ENCODE measurements around the gene PPP3CA.

Gene PPP3CA

DNA sequence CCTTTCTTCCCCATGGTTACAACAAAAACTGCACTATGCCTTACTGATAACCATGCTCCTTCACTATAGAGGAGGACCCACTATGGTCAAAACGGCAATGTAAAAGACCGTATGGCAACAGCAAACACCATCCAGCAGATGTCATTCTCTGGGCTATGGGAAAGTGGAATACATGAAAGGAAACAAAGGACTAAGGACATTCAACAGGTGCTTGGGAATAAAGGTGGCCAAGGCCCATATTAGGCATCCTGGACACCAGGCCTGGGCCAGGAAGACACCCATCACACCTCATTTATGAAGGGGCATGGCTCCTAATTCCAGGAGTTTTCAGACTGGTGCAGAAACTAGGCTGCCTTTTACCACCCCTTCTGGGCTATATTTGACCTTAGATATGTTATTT, 268.4 kb downstream of the PPP3CA start:
- no peak overlapping the region for H3K4me2 ChIP-seq (ENCODE audit: low read length)
- no peak overlapping the region for H4K8ac ChIP-seq (ENCODE audit: low read depth, low read length)
- no peak overlapping the region for H2BK5ac ChIP-seq (ENCODE audit: low read length)
- no peak overlapping the region for H2BK120ac ChIP-seq (ENCODE audit: low read depth, low read length)
- H4K5ac ChIP-seq (ENCODE audit: low read length): no peak overlapping the region
- H3K27ac ChIP-seq (ENCODE audit: low read depth, low read length): no peak overlapping the region
- no CpG with 5 or more reads among the region's 2 CpGs for WGBS (ENCODE audit: extremely low coverage, insufficient coverage, low lambda C conversion rate)
- H3K27me3 ChIP-seq (ENCODE audit: insufficient read depth, low read length, poor library complexity): no peaks in the 10 kb centered on the region
- H2AK5ac ChIP-seq (ENCODE audit: low read length): no peak overlapping the region
- H3K4me1 ChIP-seq (ENCODE audit: control insufficient read depth, low read depth, low read length): no peaks in the 10 kb centered on the region
- H3K36me3 ChIP-seq (ENCODE audit: control insufficient read depth, insufficient read depth, low read length): no peaks in the 10 kb centered on the region
- H3K79me2 ChIP-seq (ENCODE audit: control insufficient read depth, insufficient read depth, low read length): no peaks in the 10 kb centered on the region
- H3K4ac ChIP-seq (ENCODE audit: low read depth, low read length): no peak overlapping the region
- H3K79me1 ChIP-seq (ENCODE audit: low read length): no peaks in the 10 kb centered on the region
- DNase-seq: no peak
- H3K9ac ChIP-seq (ENCODE audit: low read length): no peak overlapping the region
- no peak overlapping the region for H2BK15ac ChIP-seq (replicated peaks; ENCODE audit: low read depth)
- H3K18ac ChIP-seq (ENCODE audit: low read length): no peak overlapping the region
- H3K56ac ChIP-seq (ENCODE audit: low read length): no peak overlapping the region
- no peak overlapping the region for H3K4me3 ChIP-seq (ENCODE audit: low read length)
- H3K23ac ChIP-seq (ENCODE audit: low read length): no peak overlapping the region

- H3K18ac ChIP-seq (ENCODE audit: low read length): no peak overlapping the region
- no peak for DNase-seq
- no peaks in the 10 kb centered on the region for H3K36me3 ChIP-seq (ENCODE audit: control insufficient read depth, insufficient read depth, low read length)
- H2AK5ac ChIP-seq (ENCODE audit: low read length): no peak overlapping the region
- H3K4me1 ChIP-seq (ENCODE audit: control insufficient read depth, low read depth, low read length): no peaks in the 10 kb centered on the region
- no peak overlapping the region for H3K4me2 ChIP-seq (ENCODE audit: low read length)
- no peaks in the 10 kb centered on the region for H3K79me1 ChIP-seq (ENCODE audit: low read length)
- H3K79me2 ChIP-seq (ENCODE audit: control insufficient read depth, insufficient read depth, low read length): no peaks in the 10 kb centered on the region
- H3K27ac ChIP-seq (ENCODE audit: low read depth, low read length): no peak overlapping the region
- no peak overlapping the region for H2BK5ac ChIP-seq (ENCODE audit: low read length)
- H2BK120ac ChIP-seq (ENCODE audit: low read depth, low read length): no peak overlapping the region
- H4K8ac ChIP-seq (ENCODE audit: low read depth, low read length): no peak overlapping the region
- no peaks in the 10 kb centered on the region for H3K27me3 ChIP-seq (ENCODE audit: insufficient read depth, low read length, poor library complexity)
- H3K9ac ChIP-seq (ENCODE audit: low read length): no peak overlapping the region
- no CpG with 5 or more reads among the region's 1 CpG for WGBS (ENCODE audit: extremely low coverage, insufficient coverage, low lambda C conversion rate)
- H3K56ac ChIP-seq (ENCODE audit: low read length): no peak overlapping the region
- no peak overlapping the region for H2BK15ac ChIP-seq (replicated peaks; ENCODE audit: low read depth)
- no peak overlapping the region for H3K4me3 ChIP-seq (ENCODE audit: low read length)
- H4K5ac ChIP-seq (ENCODE audit: low read length): no peak overlapping the region
- H3K23ac ChIP-seq (ENCODE audit: low read length): no peak overlapping the region
- H3K4ac ChIP-seq (ENCODE audit: low read depth, low read length): no peak overlapping the region
Observed at GRCh38 chr4:101076032-101076431, 271.3 kb downstream of the PPP3CA start.

- H3K4me1 ChIP-seq (ENCODE audit: control insufficient read depth, low read depth, low read length): no peaks in the 10 kb centered on the region
- no peak overlapping the region for H4K8ac ChIP-seq (ENCODE audit: low read depth, low read length)
- H2BK5ac ChIP-seq (ENCODE audit: low read length): no peak overlapping the region
- H3K18ac ChIP-seq (ENCODE audit: low read length): no peak overlapping the region
- H3K27me3 ChIP-seq (ENCODE audit: insufficient read depth, low read length, poor library complexity): no peaks in the 10 kb centered on the region
- H3K4me2 ChIP-seq (ENCODE audit: low read length): no peak overlapping the region
- DNase-seq: no peak
- no peak overlapping the region for H3K9ac ChIP-seq (ENCODE audit: low read length)
- H3K4ac ChIP-seq (ENCODE audit: low read depth, low read length): no peak overlapping the region
- WGBS (ENCODE audit: extremely low coverage, insufficient coverage, low lambda C conversion rate): no CpG with 5 or more reads among the region's 1 CpG
- no peak overlapping the region for H2BK120ac ChIP-seq (ENCODE audit: low read depth, low read length)
- H3K79me1 ChIP-seq (ENCODE audit: low read length): no peaks in the 10 kb centered on the region
- no peaks in the 10 kb centered on the region for H3K79me2 ChIP-seq (ENCODE audit: control insufficient read depth, insufficient read depth, low read length)
- no peak overlapping the region for H3K23ac ChIP-seq (ENCODE audit: low read length)
- no peak overlapping the region for H3K4me3 ChIP-seq (ENCODE audit: low read length)
- H3K56ac ChIP-seq (ENCODE audit: low read length): no peak overlapping the region
- H3K36me3 ChIP-seq (ENCODE audit: control insufficient read depth, insufficient read depth, low read length): no peaks in the 10 kb centered on the region
- H2AK5ac ChIP-seq (ENCODE audit: low read length): no peak overlapping the region
- H3K27ac ChIP-seq (ENCODE audit: low read depth, low read length): no peak overlapping the region
- no peak overlapping the region for H2BK15ac ChIP-seq (replicated peaks; ENCODE audit: low read depth)
- H4K5ac ChIP-seq (ENCODE audit: low read length): no peak overlapping the region
Observed at GRCh38 chr4:101075536-101075935, 271.8 kb downstream of the PPP3CA start.

- Histone ChIP-seq H3K4me3 (ENCODE audit: low read length) (no peak overlapping the region), H3K4me2 (ENCODE audit: low read length) (no peak overlapping the region), H4K5ac (ENCODE audit: low read length) (no peak overlapping the region), H3K36me3 (ENCODE audit: control insufficient read depth, insufficient read depth, low read length) (no peaks in the 10 kb centered on the region), H3K18ac (ENCODE audit: low read length) (no peak overlapping the region), H2BK120ac (ENCODE audit: low read depth, low read length) (no peak overlapping the region), H2BK15ac (replicated peaks; ENCODE audit: low read depth) (no peak overlapping the region), H3K23ac (ENCODE audit: low read length) (no peak overlapping the region), H3K27me3 (ENCODE audit: insufficient read depth, low read length, poor library complexity) (no peaks in the 10 kb centered on the region), H2AK5ac (ENCODE audit: low read length) (no peak overlapping the region), H3K79me2 (ENCODE audit: control insufficient read depth, insufficient read depth, low read length) (no peaks in the 10 kb centered on the region), H2BK5ac (ENCODE audit: low read length) (no peak overlapping the region), H3K56ac (ENCODE audit: low read length) (no peak overlapping the region), H3K79me1 (ENCODE audit: low read length) (no peaks in the 10 kb centered on the region), H3K9ac (ENCODE audit: low read length) (no peak overlapping the region), H4K8ac (ENCODE audit: low read depth, low read length) (peak overlapping the region; percentile 13), H3K27ac (ENCODE audit: low read depth, low read length) (no peak overlapping the region), H3K4me1 (ENCODE audit: control insufficient read depth, low read depth, low read length) (no peaks in the 10 kb centered on the region), H3K4ac (ENCODE audit: low read depth, low read length) (no peak overlapping the region)
- no peak for DNase-seq
- no CpG with 5 or more reads among the region's 2 CpGs for whole genome bisulfite sequencing (ENCODE audit: extremely low coverage, insufficient coverage, low lambda C conversion rate)
Observed at GRCh38 chr4:101074326-101074725, 273.0 kb downstream of the PPP3CA start.

- H3K23ac ChIP-seq (ENCODE audit: low read length): no peak overlapping the region
- H3K4me3 ChIP-seq (ENCODE audit: low read length): no peak overlapping the region
- no peaks in the 10 kb centered on the region for H3K4me1 ChIP-seq (ENCODE audit: control insufficient read depth, low read depth, low read length)
- H2AK5ac ChIP-seq (ENCODE audit: low read length): no peak overlapping the region
- H3K79me1 ChIP-seq (ENCODE audit: low read length): no peaks in the 10 kb centered on the region
- H2BK5ac ChIP-seq (ENCODE audit: low read length): no peak overlapping the region
- no peaks in the 10 kb centered on the region for H3K27me3 ChIP-seq (ENCODE audit: insufficient read depth, low read length, poor library complexity)
- H3K18ac ChIP-seq (ENCODE audit: low read length): no peak overlapping the region
- no peak overlapping the region for H3K27ac ChIP-seq (ENCODE audit: low read depth, low read length)
- WGBS (ENCODE audit: extremely low coverage, insufficient coverage, low lambda C conversion rate): no CpG with 5 or more reads among the region's 1 CpG
- no peak overlapping the region for H3K4ac ChIP-seq (ENCODE audit: low read depth, low read length)
- H3K36me3 ChIP-seq (ENCODE audit: control insufficient read depth, insufficient read depth, low read length): no peaks in the 10 kb centered on the region
- no peak overlapping the region for H3K56ac ChIP-seq (ENCODE audit: low read length)
- no peak overlapping the region for H3K9ac ChIP-seq (ENCODE audit: low read length)
- H4K8ac ChIP-seq (ENCODE audit: low read depth, low read length): no peak overlapping the region
- no peak overlapping the region for H2BK15ac ChIP-seq (replicated peaks; ENCODE audit: low read depth)
- H3K4me2 ChIP-seq (ENCODE audit: low read length): no peak overlapping the region
- DNase-seq: no peak
- no peak overlapping the region for H4K5ac ChIP-seq (ENCODE audit: low read length)
- no peak overlapping the region for H2BK120ac ChIP-seq (ENCODE audit: low read depth, low read length)
- no peaks in the 10 kb centered on the region for H3K79me2 ChIP-seq (ENCODE audit: control insufficient read depth, insufficient read depth, low read length)
Observed at GRCh38 chr4:101071241-101071640, 276.1 kb downstream of the PPP3CA start.

DNA sequence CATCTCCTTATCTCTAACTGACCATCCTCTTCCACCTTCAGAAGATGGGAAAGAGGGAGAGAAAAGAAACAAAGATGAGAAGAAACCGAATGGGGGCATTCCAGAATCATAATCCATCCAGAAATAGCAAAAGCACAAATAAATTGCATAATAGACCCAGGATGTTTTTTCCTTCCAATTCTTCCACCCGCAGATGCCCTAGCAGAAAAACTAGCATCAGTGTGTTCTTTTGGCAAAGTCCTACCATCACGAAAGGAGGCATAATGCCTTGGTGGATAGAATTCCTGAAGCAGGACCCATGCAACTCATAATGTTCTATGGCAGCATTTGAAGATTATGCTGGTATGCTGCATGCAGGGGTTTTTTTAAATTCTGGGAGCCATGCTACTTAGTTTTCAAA, 279.2 kb downstream of the PPP3CA start:
- Histone ChIP-seq H3K4me3 (ENCODE audit: low read length) (no peak overlapping the region), H2AK5ac (ENCODE audit: low read length) (no peak overlapping the region), H3K4ac (ENCODE audit: low read depth, low read length) (no peak overlapping the region), H3K36me3 (ENCODE audit: control insufficient read depth, insufficient read depth, low read length) (no peaks in the 10 kb centered on the region), H4K8ac (ENCODE audit: low read depth, low read length) (no peak overlapping the region), H2BK5ac (ENCODE audit: low read length) (no peak overlapping the region), H3K79me2 (ENCODE audit: control insufficient read depth, insufficient read depth, low read length) (no peaks in the 10 kb centered on the region), H3K4me1 (ENCODE audit: control insufficient read depth, low read depth, low read length) (no peaks in the 10 kb centered on the region), H3K9ac (ENCODE audit: low read length) (no peak overlapping the region), H2BK120ac (ENCODE audit: low read depth, low read length) (no peak overlapping the region), H3K18ac (ENCODE audit: low read length) (no peak overlapping the region), H3K4me2 (ENCODE audit: low read length) (no peak overlapping the region), H3K27ac (ENCODE audit: low read depth, low read length) (no peak overlapping the region), H3K56ac (ENCODE audit: low read length) (no peak overlapping the region), H3K79me1 (ENCODE audit: low read length) (no peaks in the 10 kb centered on the region), H3K27me3 (ENCODE audit: insufficient read depth, low read length, poor library complexity) (no peaks in the 10 kb centered on the region), H3K23ac (ENCODE audit: low read length) (no peak overlapping the region), H4K5ac (ENCODE audit: low read length) (no peak overlapping the region), H2BK15ac (replicated peaks; ENCODE audit: low read depth) (no peak overlapping the region)
- WGBS (ENCODE audit: extremely low coverage, insufficient coverage, low lambda C conversion rate): no CpG with 5 or more reads among the region's 3 CpGs
- no peak for DNase-seq
